Mesothelial cell of epicardium (in vitro differentiated cells): ENCODE measurements around the gene KIAA1328. TPM values are rescaled to one million over a fixed set of nuclear protein-coding genes. Genes with fewer than 3 reads are reported as not detected.

Source experiments
- DNase-seq, 2 experiments: peaks; one replicate each; pipeline ENCODE4 v3.0.0; 2021; ENCODE audit warnings: low spot score in 2 of 2; ENCODE audit not compliant: unreplicated experiment in 2 of 2
- H3K27ac Mint-ChIP-seq: 2 replicates; pipeline ENCODE4 v1.8.0; 2021; ENCODE audit warnings: mixed read lengths
- H3K27me3 Mint-ChIP-seq: 2 replicates; pipeline ENCODE4 v1.8.0; 2021; ENCODE audit warnings: low read depth, mixed read lengths
- H3K36me3 Mint-ChIP-seq: 2 replicates; pipeline ENCODE4 v1.8.0; 2021; ENCODE audit warnings: mixed read lengths
- H3K4me1 Mint-ChIP-seq: 2 replicates; pipeline ENCODE4 v1.8.0; 2021; ENCODE audit warnings: mixed read lengths
- H3K4me3 Mint-ChIP-seq: 2 replicates; pipeline ENCODE4 v1.8.0; 2021; ENCODE audit warnings: mild to moderate bottlenecking, moderate library complexity, mixed read lengths
- H3K9me3 Mint-ChIP-seq: 2 replicates; pipeline ENCODE4 v1.8.0; 2021; ENCODE audit warnings: mixed read lengths
- total RNA-seq: library from RNA; stranded (reverse); gene quantifications from 3 replicates; pipeline ENCODE4 v1.2.1, GENCODE V29; 2021
- TF ChIP-seq, protein P1 (sequence below): fragments of 200-600 bp; sonication (generic); IDR thresholded peaks from one replicate; pipeline ENCODE4 v1.5.0; 2021; ENCODE audit warnings: antibody characterized with exemption; ENCODE audit not compliant: unreplicated experiment

Gene KIAA1328
- total RNA-seq, 1 donor from 2014 or later = 20.8 TPM

DNA sequence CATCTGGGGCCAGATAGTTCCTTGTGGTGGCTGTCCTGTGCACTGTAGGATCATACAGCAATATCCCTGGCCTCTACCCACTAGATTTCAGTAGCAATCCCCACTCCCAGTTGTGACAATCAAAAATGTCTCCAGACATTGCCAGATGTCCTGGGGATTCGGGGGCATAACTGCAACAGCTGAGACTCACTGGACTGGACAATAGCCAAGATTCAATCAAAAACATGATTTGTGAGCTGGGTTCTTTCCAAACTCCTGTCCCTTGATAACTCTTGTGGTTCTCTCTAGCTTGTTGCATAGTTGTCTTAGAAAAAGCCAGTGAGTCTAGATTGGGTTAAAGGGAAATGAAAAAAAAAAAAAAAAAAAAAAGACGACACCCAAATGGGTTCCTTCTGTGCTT lies 443.3 kb downstream of the KIAA1328 start:
- Mint-ChIP-seq H3K4me1 (no peaks in the 10 kb centered on the region), H3K36me3 (no peaks in the 10 kb centered on the region), H3K27ac (no peak overlapping the region), H3K27me3 (peaks cover 42% of the 10 kb centered on the region), H3K9me3 (no peaks in the 10 kb centered on the region), H3K4me3 (no peak overlapping the region)
- DNase-seq = no peak
- TF ChIP-seq, protein P1, sequence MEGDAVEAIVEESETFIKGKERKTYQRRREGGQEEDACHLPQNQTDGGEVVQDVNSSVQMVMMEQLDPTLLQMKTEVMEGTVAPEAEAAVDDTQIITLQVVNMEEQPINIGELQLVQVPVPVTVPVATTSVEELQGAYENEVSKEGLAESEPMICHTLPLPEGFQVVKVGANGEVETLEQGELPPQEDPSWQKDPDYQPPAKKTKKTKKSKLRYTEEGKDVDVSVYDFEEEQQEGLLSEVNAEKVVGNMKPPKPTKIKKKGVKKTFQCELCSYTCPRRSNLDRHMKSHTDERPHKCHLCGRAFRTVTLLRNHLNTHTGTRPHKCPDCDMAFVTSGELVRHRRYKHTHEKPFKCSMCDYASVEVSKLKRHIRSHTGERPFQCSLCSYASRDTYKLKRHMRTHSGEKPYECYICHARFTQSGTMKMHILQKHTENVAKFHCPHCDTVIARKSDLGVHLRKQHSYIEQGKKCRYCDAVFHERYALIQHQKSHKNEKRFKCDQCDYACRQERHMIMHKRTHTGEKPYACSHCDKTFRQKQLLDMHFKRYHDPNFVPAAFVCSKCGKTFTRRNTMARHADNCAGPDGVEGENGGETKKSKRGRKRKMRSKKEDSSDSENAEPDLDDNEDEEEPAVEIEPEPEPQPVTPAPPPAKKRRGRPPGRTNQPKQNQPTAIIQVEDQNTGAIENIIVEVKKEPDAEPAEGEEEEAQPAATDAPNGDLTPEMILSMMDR = no peak

DNA sequence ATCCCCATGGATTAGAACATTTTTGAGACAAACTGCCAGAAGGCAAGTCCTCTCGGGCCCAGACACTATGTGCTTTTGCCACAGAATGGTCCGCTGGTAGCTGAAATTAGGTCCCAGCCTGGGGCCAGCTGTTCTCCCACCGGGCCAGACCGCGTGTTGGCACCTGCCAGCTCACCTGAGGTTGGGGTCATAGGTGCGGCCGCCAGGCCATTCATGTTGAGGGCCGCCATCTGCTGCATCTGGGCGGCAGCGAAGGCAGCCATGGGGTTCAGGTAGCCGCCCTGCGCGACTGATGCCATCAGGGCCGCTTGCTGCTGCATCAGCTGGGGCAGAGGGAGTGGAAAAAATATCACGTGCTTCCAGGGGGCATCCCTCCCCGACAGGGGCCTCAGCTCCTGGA lies 443.9 kb downstream of the KIAA1328 start:
- TF ChIP-seq, protein P1 = no peak
- H3K4me3 Mint-ChIP-seq = no peak overlapping the region
- peaks cover 44% of the 10 kb centered on the region for H3K27me3 Mint-ChIP-seq
- no peaks in the 10 kb centered on the region for H3K4me1 Mint-ChIP-seq
- no peaks in the 10 kb centered on the region for H3K36me3 Mint-ChIP-seq
- H3K27ac Mint-ChIP-seq = no peak overlapping the region
- no peaks in the 10 kb centered on the region for H3K9me3 Mint-ChIP-seq
- no peak for DNase-seq

DNA sequence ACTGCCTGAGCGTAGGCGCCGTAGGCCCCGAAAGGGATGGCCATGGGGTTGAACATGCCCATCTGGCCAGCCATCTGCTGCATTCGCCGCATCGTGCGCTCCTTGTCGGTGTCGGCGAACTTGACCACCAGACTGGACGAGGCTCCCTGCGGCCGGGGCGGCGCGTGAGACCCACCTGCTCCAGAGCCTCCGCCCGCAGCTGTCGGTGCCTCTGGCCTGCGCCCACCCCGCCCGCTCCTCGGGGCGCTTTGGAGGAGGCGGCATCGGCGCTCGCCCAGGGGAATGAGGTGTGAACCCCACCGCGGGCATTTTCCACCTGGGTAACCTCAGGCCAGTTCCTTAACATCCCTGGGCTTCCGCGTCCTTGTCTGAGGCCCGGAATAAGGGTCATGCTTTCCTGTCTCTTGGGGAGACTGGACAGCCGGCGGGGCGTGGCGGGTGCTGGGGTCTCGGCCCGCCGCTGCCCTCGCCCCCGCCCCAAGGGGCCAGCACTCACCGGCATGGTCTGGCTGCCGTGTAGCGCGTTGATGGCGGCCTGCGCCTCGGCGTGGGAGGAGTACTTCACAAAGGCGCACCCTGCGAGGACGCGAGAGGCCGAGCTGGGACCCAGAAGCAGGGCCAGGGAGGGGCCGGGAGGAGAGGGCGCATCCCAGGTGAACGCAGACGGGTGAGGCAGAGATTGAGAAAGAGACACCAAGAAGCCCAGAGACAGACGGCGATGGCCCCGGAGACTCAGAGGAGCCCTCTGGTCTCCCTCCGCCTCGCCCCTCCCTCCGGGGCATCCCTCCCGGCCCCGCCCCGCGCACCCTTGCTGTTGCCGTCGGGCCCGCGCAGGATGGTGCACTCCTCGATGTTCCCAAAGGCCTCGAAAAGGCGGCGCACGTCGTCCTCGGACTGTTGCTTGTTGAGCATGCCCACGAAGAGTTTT lies 445.6 kb downstream of the KIAA1328 start:
- Mint-ChIP-seq H3K4me3 (no peak overlapping the region), H3K4me1 (no peaks in the 10 kb centered on the region), H3K27me3 (peaks cover 48% of the 10 kb centered on the region), H3K9me3 (no peaks in the 10 kb centered on the region), H3K36me3 (no peaks in the 10 kb centered on the region), H3K27ac (no peak overlapping the region)
- TF ChIP-seq, protein P1 = no peak
- no peak for DNase-seq

DNA sequence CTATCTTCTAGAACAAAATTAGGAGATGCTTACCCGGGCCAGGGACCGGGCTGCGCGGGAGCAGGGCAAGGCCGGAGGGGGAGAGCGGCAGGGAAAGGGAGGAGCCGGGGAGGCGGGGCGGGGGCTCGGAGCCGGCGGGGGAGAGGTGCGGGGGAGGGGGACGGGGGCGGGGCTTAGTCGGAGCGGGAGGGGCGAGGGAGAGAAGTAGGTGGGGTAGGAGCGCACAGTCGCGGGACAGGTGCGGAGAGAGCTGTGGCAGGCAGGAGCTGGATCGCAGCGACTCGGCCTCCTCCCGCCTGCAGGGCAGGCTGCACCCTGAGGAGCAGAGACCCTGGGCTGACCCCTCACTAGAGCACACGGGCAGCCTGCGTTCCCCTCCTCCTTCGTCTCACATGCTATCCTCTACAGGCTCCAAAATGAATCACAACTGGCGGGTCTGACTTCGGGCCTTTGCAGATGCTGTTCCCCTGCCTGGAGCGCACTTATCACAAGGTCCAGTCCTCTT lies 446.4 kb downstream of the KIAA1328 start:
- no peak for DNase-seq
- no peak overlapping the region for H3K4me3 Mint-ChIP-seq
- H3K4me1 Mint-ChIP-seq = no peaks in the 10 kb centered on the region
- H3K36me3 Mint-ChIP-seq = no peaks in the 10 kb centered on the region
- no peaks in the 10 kb centered on the region for H3K9me3 Mint-ChIP-seq
- TF ChIP-seq, protein P1 = no peak
- peaks cover 52% of the 10 kb centered on the region for H3K27me3 Mint-ChIP-seq
- H3K27ac Mint-ChIP-seq = no peak overlapping the region

DNA sequence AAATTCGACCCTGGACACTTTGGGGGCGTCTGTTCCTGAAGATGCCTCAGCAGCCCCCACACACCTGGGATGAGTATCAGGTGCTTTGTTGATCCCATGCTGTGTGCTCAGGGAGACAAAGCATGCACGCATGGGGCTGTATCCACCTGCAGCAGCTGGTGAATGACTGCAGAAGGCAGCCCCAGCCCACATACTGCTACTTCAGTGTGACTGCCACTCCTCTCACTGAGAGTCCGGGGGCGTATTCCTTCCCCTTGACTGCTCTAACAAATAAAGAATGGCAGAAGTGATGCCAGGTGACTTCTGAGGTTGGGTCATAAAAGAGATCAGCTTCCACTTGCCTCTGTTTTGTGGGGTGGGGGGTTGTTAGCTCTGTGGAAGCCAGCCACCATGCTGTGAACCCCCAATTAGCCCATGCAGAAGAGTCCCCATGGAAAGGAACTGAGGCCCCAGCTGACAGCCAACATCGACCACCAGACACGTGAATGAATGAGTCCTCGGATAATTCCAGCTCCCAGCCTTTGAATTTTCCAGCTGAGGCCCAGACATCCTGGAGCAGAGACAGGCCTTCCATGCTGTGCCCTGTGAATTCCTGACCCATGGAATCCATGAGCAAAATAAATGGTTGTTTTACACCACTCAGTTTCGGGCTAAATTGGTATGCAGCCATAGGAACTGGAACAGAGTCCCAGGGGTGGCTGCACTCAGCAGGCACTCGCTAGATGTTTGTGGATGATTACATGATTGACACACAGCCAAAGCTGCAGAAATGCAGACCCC lies 447.4 kb downstream of the KIAA1328 start:
- no peaks in the 10 kb centered on the region for H3K9me3 Mint-ChIP-seq
- H3K4me3 Mint-ChIP-seq = no peak overlapping the region
- no peak overlapping the region for H3K27ac Mint-ChIP-seq
- peaks cover 61% of the 10 kb centered on the region for H3K27me3 Mint-ChIP-seq
- no peaks in the 10 kb centered on the region for H3K4me1 Mint-ChIP-seq
- no peaks in the 10 kb centered on the region for H3K36me3 Mint-ChIP-seq
- TF ChIP-seq, protein P1 = no peak
- DNase-seq = no peak
